HG03108 (cell line): ENCODE results near the gene RNF32.
A peak's percentile ranks its signal among the peaks of the same experiment; 100 is the strongest.
"Not testable (repeated sequence)": the region's sequence is repeated elsewhere in the genome, so short reads cannot be mapped to it uniquely, and the experiment has no call there.

Experiments
- ATAC-seq: cut with Tn5 transposase; IDR thresholded peaks from one replicate; pipeline ENCODE4 v1.9.1; 2021; ENCODE audit warnings: moderate library complexity; ENCODE audit not compliant: unreplicated experiment

The RNF32 gene

GRCh38 chr7:156639426-156640256 is 933 bp upstream of the RNF32 start:
- ATAC-seq = no peak

- ATAC-seq = peak; percentile 38
These were observed 443 bp downstream of the RNF32 start for GRCh38 chr7:156640949-156641485.

DNA sequence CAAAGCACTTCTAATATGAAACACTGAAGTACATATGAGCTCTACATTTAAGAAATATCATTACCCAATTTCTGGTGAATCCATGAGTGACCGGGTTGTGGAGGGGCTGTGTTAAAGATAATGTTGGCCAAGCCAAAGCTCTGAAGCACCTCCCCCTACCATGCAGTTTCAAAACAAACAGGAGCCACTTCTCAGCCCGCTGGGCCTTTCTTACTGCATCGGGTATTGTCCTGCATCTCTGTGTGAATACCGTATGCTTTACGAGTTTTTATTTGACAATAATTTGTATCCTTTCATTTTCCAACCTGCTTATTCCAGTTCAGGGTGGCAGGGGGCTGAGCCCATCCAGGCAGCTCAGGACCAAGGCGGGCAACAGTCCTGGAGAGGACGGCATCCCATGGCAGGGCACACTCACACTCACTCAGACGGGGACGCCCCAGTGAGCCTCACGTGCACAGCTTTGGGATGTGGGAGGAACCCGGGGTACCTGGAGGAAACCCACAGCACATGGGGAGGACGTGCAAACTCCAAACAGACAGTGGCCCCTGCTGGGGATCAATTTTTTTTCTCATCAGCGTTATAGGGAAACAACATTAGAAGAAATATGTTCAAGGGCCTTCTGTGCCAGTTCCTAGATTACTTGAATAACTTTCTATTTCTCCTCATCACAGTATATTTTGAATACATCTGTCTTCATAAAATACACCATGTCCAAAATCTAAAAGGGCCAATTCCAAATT is 1.9 kb downstream of the RNF32 start:
- no peak for ATAC-seq

- not testable (repeated sequence) for ATAC-seq
These were observed 6.8 kb downstream of the RNF32 start for GRCh38 chr7:156647330-156647729.

GRCh38 chr7:156650042-156650441 is 9.5 kb downstream of the RNF32 start:
- ATAC-seq = no peak

- no peak for ATAC-seq
These were observed 10.9 kb downstream of the RNF32 start for GRCh38 chr7:156651474-156651873.

DNA sequence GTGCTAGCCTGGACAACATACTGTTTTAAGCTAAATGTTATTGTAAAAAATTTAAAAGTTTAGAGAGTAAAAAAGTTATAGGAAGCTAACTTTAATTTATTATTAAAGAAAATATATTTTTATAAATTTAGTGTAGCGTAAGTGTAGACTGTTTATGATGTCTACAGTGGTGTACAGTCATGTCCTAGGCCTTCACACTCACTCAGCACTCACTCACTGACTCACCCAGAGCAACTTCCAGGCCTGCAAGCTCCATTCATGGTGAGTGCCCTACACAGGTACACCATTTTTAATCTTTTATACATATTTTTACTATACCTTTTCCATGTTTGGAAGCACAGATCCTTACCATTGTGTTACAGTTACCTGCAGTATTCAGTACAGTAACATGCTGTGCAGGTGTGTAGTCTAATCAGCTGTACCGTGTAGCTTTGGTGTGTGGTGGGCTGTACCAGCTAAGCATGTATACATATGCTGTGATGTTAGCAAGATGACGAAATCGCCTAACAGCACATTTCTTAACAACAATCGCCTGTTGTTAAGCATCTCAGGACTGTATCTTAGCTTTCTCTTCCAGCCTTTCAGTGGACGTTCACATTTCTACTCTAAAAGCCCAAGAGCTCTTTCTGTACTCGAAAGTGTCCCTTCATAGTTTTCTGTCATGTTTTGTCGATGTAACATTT is 12.5 kb downstream of the RNF32 start:
- no peak for ATAC-seq

- ATAC-seq = no peak
These were observed 14.1 kb downstream of the RNF32 start for GRCh38 chr7:156654511-156655234.

DNA sequence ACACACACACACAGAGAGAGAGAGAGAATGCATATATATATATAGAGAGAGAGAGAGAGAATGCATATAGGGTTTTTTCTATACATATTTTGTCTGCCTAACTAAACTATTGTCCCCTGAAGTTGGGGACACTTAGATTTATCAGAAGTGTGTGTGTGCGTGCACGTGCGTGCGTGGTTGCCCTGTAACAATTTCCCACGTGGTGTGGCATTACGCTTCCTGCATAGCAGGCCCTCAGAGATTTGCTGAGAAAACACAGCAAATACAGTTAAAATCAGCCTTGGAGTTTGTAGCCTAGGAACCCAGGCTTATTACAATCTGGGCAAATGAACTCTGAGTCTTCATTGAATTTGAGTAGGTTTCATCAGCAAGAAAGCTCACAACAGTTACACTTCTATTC is 14.7 kb downstream of the RNF32 start:
- ATAC-seq = no peak

GRCh38 chr7:156655983-156656382 is 15.4 kb downstream of the RNF32 start:
- no peak for ATAC-seq

GRCh38 chr7:156656598-156656997 is 16.0 kb downstream of the RNF32 start:
- ATAC-seq = peak; percentile 62

DNA sequence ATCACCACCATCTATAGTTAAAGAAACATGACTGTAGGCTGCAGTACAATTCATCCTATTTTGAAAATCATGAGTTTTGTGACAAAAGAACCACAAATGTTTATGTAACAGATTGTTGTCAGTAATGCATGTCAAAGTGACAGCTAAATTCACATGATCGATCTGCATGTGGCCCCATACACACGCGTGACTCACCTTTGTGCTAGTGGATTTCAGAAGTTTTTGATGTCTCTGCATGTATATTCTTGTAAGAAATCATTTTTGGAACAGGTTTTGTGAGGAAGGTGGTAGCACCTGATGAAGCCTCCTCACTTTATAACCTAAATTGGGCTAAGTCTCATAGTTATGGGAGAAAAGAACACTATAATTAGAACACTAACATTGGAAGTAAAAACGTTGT is 17.1 kb downstream of the RNF32 start:
- ATAC-seq = no peak

GRCh38 chr7:156659203-156659602 is 18.6 kb downstream of the RNF32 start:
- no peak for ATAC-seq

GRCh38 chr7:156659961-156660360 is 19.4 kb downstream of the RNF32 start:
- ATAC-seq = no peak

DNA sequence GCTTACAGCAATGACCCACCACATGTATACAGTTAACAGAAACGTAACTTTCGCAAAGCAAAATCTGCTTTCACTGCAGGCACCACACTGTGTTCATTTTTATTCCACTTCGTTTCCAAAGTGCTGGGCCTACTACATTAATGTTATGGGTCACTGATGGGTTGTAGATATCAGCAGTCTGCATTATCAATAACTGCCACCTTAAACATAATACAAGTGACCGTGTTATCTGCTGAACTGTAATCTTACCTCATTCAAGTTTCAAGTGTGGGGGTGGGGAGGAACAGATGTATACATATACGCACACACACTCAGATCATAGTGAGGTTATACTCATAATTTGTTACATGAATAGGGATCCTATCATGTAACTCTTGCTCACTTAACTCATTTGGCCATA is 21.1 kb downstream of the RNF32 start:
- ATAC-seq = no peak

- ATAC-seq = no peak
These were observed 21.7 kb downstream of the RNF32 start for GRCh38 chr7:156662277-156662676.

DNA sequence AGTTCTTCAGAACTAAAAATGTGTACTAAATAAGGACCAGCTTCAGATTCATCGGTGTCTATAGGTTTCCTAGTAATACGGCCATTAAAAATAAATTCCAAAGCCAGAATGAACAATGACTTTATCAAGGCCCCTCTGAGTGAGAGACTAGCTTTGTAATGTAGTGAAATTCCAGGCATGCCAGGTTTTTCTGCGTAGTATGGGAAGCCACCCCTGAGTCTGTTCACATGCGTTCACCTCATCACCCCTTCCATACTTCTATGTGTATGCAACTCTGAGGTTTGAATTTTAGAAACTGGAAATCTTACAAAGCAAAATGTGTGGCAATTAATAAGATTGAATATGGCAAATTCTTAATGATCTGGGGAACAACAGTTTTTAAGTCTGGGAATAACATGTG is 24.5 kb downstream of the RNF32 start:
- ATAC-seq = no peak

GRCh38 chr7:156666368-156667109 is 26.0 kb downstream of the RNF32 start:
- ATAC-seq = no peak

GRCh38 chr7:156667110-156667426 is 26.5 kb downstream of the RNF32 start:
- no peak for ATAC-seq

DNA sequence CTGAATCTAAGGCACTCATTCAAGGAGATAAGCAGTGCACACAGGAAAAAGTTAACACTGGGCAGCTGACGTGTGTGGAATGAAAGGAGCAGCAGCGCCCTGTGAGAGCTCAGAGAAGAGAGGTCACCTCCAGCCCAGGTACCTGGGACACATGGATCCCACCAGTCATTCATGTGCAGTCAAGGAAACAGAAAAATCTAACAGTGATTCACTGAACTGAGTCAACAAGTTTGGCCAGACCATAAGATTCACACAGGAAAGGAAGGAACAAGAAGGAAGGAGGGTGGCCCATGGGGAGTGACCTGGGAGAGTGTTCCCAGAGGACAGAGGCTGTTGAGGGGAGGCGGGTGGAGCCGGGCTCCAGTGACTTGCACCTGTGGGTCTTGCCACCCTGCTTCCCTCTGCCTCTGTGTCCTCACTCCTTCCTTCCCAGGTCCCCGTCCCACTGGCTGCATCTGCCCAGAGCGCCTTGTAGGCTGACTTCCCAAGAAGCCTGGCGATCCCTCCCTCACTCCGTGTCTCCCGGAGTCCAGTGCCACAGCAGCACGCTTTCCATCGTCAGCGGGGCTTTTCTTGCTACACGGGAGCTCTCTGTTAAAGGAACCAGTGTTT is 27.7 kb downstream of the RNF32 start:
- no peak for ATAC-seq
